Osteocyte (in vitro differentiated cells): ENCODE data around the gene SART3. TPM values are rescaled to one million over a fixed set of nuclear protein-coding genes. Genes with fewer than 3 reads are reported as not detected.

Experiments used
- DNase-seq: peaks from one replicate; pipeline ENCODE4 v3.0.0; 2021; ENCODE audit warnings: mixed read lengths; ENCODE audit not compliant: unreplicated experiment; ENCODE audit errors: extremely low spot score
- H3K27ac Mint-ChIP-seq: one replicate; pipeline ENCODE4 v1.8.0; 2021; ENCODE audit warnings: mild to moderate bottlenecking, mixed read lengths; ENCODE audit not compliant: unreplicated experiment
- H3K27me3 Mint-ChIP-seq: one replicate; pipeline ENCODE4 v1.8.0; 2021; ENCODE audit warnings: mixed read lengths; ENCODE audit not compliant: unreplicated experiment
- H3K36me3 Mint-ChIP-seq: one replicate; pipeline ENCODE4 v1.8.0; 2021; ENCODE audit warnings: mixed read lengths; ENCODE audit not compliant: unreplicated experiment
- H3K4me1 Mint-ChIP-seq: one replicate; pipeline ENCODE4 v1.8.0; 2021; ENCODE audit warnings: mixed read lengths; ENCODE audit not compliant: unreplicated experiment
- H3K4me3 Mint-ChIP-seq: one replicate; pipeline ENCODE4 v1.8.0; 2021; ENCODE audit warnings: mild to moderate bottlenecking, moderate library complexity, mixed read lengths; ENCODE audit not compliant: unreplicated experiment
- H3K9me3 Mint-ChIP-seq: one replicate; pipeline ENCODE4 v1.8.0; 2021; ENCODE audit warnings: mixed read lengths; ENCODE audit not compliant: unreplicated experiment
- CTCF ChIP-seq: fragments of 200-600 bp; sonication (generic); IDR thresholded peaks from 2 replicates; pipeline ENCODE4 v1.5.0; 2021; ENCODE audit warnings: antibody characterized with exemption, mild to moderate bottlenecking, moderate library complexity
- total RNA-seq: library from RNA; stranded (reverse); gene quantifications from 2 replicates; pipeline ENCODE4 v1.2.1, GENCODE V29; 2021

The SART3 gene
- total RNA-seq, 1 donor from 2014 or later: 47.2 TPM

- peak; percentile 66 for DNase-seq
- no peaks in the 10 kb centered on the region for H3K9me3 Mint-ChIP-seq
- H3K4me1 Mint-ChIP-seq: peaks cover 11% of the 10 kb centered on the region
- no peak overlapping the region for H3K4me3 Mint-ChIP-seq
- no peaks in the 10 kb centered on the region for H3K27me3 Mint-ChIP-seq
- TF ChIP-seq CTCF: no peak
- H3K27ac Mint-ChIP-seq: no peak overlapping the region
- H3K36me3 Mint-ChIP-seq: peaks cover 23% of the 10 kb centered on the region
Measured at GRCh38 chr12:108518101-108518715, 42.8 kb downstream of the SART3 start.

- H3K36me3 Mint-ChIP-seq: peaks cover 20% of the 10 kb centered on the region
- no peak overlapping the region for H3K4me3 Mint-ChIP-seq
- no peak for TF ChIP-seq CTCF
- peak; percentile 79 for DNase-seq
- no peaks in the 10 kb centered on the region for H3K27me3 Mint-ChIP-seq
- H3K27ac Mint-ChIP-seq: no peak overlapping the region
- peaks cover 11% of the 10 kb centered on the region for H3K4me1 Mint-ChIP-seq
- H3K9me3 Mint-ChIP-seq: no peaks in the 10 kb centered on the region
Measured at GRCh38 chr12:108517288-108518100, 43.5 kb downstream of the SART3 start.

GRCh38 chr12:108516511-108517275 lies 44.3 kb downstream of the SART3 start:
- peaks cover 17% of the 10 kb centered on the region for H3K4me1 Mint-ChIP-seq
- H3K9me3 Mint-ChIP-seq: no peaks in the 10 kb centered on the region
- H3K4me3 Mint-ChIP-seq: peak overlapping the region; percentile 92
- no peak overlapping the region for H3K27ac Mint-ChIP-seq
- peak; percentile 64 for DNase-seq
- H3K27me3 Mint-ChIP-seq: no peaks in the 10 kb centered on the region
- no peak for TF ChIP-seq CTCF
- peaks cover 12% of the 10 kb centered on the region for H3K36me3 Mint-ChIP-seq

GRCh38 chr12:108515916-108516315 lies 45.1 kb downstream of the SART3 start:
- Mint-ChIP-seq H3K36me3 (peaks cover 9% of the 10 kb centered on the region), H3K9me3 (no peaks in the 10 kb centered on the region), H3K4me3 (peak overlapping the region; percentile 92), H3K27ac (peak overlapping the region; percentile 4), H3K27me3 (no peaks in the 10 kb centered on the region), H3K4me1 (peaks cover 21% of the 10 kb centered on the region)
- no peak for TF ChIP-seq CTCF
- peak; percentile 51 for DNase-seq
